HEK293 (cell line): ENCODE results near the gene LRRK1.

Experiments
- CTCF ChIA-PET: fragments of 350-600 bp; formaldehyde crosslinking; extraction: SDS; loops from one replicate; lab custom pipeline; 2021; ENCODE audit warnings: antibody characterized with exemption; lab: Yijun Ruan, JAX
- POLR2A ChIA-PET: fragments of 300-600 bp; formaldehyde crosslinking; extraction: SDS; loops from one replicate; lab custom pipeline; 2020; ENCODE audit warnings: antibody characterized with exemption, inconsistent platforms; lab: Yijun Ruan, JAX
- H3K27ac ChIP-seq: fragments of 200-500 bp; sonication (Bioruptor generic); 2 replicates; pipeline ENCODE4 v1.5.1; 2014; ENCODE audit warnings: low read depth, low read length, control low read depth, inconsistent platforms; ENCODE audit errors: extremely low read depth
- H3K36me3 ChIP-seq, 2 experiments: fragments of 200-500 bp in 1 of 2; sonication (Bioruptor generic) in 1 of 2; 1 replicate in 1 of 2; 2 replicates in 1 of 2; pipeline ENCODE4 v1.5.1; 2014 to 2017; ENCODE audit warnings: inconsistent platforms in 2 of 2, low read length in 2 of 2; ENCODE audit not compliant: control insufficient read depth in 2 of 2, insufficient read depth in 1 of 2
- H3K4me1 ChIP-seq: fragments of 200-500 bp; sonication (Bioruptor generic); 2 replicates; pipeline ENCODE4 v1.5.1; 2014; ENCODE audit warnings: mild to moderate bottlenecking, low read length, inconsistent platforms; ENCODE audit not compliant: control insufficient read depth, insufficient read depth
- H3K4me3 ChIP-seq: 2 replicates; pipeline ENCODE4 v1.5.1; 2011; ENCODE audit warnings: low read depth, mild to moderate bottlenecking, control low read depth, low read length, moderate library complexity
- H3K9me3 ChIP-seq: fragments of 200-500 bp; sonication (Bioruptor generic); 2 replicates; pipeline ENCODE4 v1.5.1; 2014; ENCODE audit warnings: low read depth, low read length, inconsistent platforms; ENCODE audit not compliant: control insufficient read depth, insufficient read depth
- GLI2 ChIP-seq: fragments of 450-650 bp; formaldehyde crosslinking; IDR thresholded peaks from 2 replicates; pipeline ENCODE4; 2017; ENCODE audit warnings: missing biosample characterization, missing genetic modification characterization, low read depth, borderline replicate concordance
- SCRT1 ChIP-seq: fragments of 450-650 bp; formaldehyde crosslinking; IDR thresholded peaks from 2 replicates; pipeline ENCODE4 v1.5.1; 2016; ENCODE audit warnings: missing biosample characterization, missing genetic modification characterization, borderline replicate concordance
- TCF7L2 ChIP-seq: IDR thresholded peaks from 2 replicates; pipeline ENCODE4 v1.6.1; 2011; ENCODE audit warnings: low read depth, mild to moderate bottlenecking, inconsistent platforms, low read length, moderate library complexity, borderline replicate concordance
- ZNF169 ChIP-seq: fragments of 450-650 bp; formaldehyde crosslinking; IDR thresholded peaks from 2 replicates; pipeline ENCODE4 v1.5.1; 2016; ENCODE audit warnings: missing biosample characterization, missing genetic modification characterization
- ZNF274 ChIP-seq, 2 experiments: fragments of 200-500 bp in 1 of 2; fragments of 450-650 bp in 1 of 2; sonication (Bioruptor generic) in 1 of 2; formaldehyde crosslinking in 1 of 2; IDR thresholded peaks; 2 replicates each; pipeline versions ENCODE4 v1.5.1 to v1.6.1; 2014 to 2016; ENCODE audit warnings: borderline replicate concordance in 1 of 2, inconsistent platforms in 1 of 2, low read length in 1 of 2, missing biosample characterization in 1 of 2, missing genetic modification characterization in 1 of 2
- ZNF302 ChIP-seq: fragments of 450-650 bp; formaldehyde crosslinking; IDR thresholded peaks from 2 replicates; pipeline ENCODE4 v1.5.1; 2016; ENCODE audit warnings: missing biosample characterization, missing genetic modification characterization, low read depth
- ZNF350 ChIP-seq: fragments of 450-650 bp; formaldehyde crosslinking; IDR thresholded peaks from 2 replicates; pipeline ENCODE4 v1.5.0; 2017; ENCODE audit warnings: missing biosample characterization, mild to moderate bottlenecking, missing genetic modification characterization
- ZNF596 ChIP-seq: fragments of 450-650 bp; IDR thresholded peaks from 2 replicates; pipeline ENCODE4 v1.5.0; 2018; ENCODE audit warnings: missing biosample characterization, mild to moderate bottlenecking, missing genetic modification characterization, moderate library complexity
- ZNF600 ChIP-seq: fragments of 450-650 bp; formaldehyde crosslinking; IDR thresholded peaks from 2 replicates; pipeline ENCODE4 v1.5.1; 2016; ENCODE audit warnings: missing biosample characterization, missing genetic modification characterization
- TF ChIP-seq, protein P1 (sequence below): fragments of 450-650 bp; formaldehyde crosslinking; IDR thresholded peaks from 2 replicates; pipeline ENCODE4 v1.5.1; 2017; ENCODE audit warnings: missing biosample characterization, missing genetic modification characterization
- TF ChIP-seq, protein P2 (sequence below): fragments of 450-650 bp; formaldehyde crosslinking; IDR thresholded peaks from 2 replicates; pipeline ENCODE4 v1.5.1; 2017; ENCODE audit warnings: missing biosample characterization, mild to moderate bottlenecking, missing genetic modification characterization, moderate library complexity
- TF ChIP-seq, protein P3 (sequence below): fragments of 450-650 bp; formaldehyde crosslinking; IDR thresholded peaks from 2 replicates; pipeline ENCODE4 v1.5.1; 2016; ENCODE audit warnings: missing biosample characterization, missing genetic modification characterization
- TF ChIP-seq, protein P4 (sequence below): fragments of 450-650 bp; formaldehyde crosslinking; IDR thresholded peaks from 2 replicates; pipeline ENCODE4 v1.5.1; 2016; ENCODE audit warnings: missing biosample characterization, missing genetic modification characterization
- TF ChIP-seq, protein P5 (sequence below): fragments of 450-650 bp; formaldehyde crosslinking; IDR thresholded peaks from 2 replicates; pipeline ENCODE4 v1.5.1; 2016; ENCODE audit warnings: missing biosample characterization, missing genetic modification characterization

Gene LRRK1

DNA sequence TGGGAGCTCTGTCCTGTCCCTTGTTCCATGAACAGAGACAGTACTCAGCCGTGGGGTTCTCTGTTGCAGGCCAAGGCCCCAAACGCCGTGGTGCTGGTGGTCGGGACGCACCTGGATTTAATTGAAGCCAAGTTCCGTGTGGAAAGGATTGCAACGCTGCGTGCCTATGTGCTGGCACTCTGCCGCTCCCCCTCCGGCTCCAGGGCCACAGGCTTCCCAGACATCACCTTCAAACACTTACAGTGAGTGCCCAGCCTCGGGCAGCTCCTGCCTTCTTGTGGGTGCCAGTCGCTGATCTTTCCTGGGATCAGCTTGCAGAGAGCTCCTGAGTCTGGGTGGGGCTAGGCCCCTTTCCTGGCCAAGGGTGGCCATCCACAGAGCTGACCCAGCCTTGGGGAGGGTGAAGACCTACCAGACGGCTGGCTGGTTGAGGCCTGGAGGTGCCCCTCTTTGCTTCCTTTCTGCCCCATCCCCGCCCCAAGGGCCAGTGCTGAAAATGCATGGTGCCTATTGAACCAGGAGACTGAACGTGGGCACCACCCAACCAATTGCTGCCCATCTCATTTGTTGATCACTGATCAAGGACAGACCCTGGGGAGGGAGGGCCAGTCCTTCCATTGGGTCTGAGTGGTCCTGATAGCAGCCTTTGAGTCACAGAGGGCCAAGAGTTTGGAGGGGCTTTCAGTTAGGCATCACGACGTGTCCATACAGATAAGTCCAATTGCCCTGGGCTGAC is 106.9 kb downstream of the LRRK1 start:
- POLR2A ChIA-PET = no interaction called here
- no peak for TF ChIP-seq TCF7L2
- TF ChIP-seq, protein P1, sequence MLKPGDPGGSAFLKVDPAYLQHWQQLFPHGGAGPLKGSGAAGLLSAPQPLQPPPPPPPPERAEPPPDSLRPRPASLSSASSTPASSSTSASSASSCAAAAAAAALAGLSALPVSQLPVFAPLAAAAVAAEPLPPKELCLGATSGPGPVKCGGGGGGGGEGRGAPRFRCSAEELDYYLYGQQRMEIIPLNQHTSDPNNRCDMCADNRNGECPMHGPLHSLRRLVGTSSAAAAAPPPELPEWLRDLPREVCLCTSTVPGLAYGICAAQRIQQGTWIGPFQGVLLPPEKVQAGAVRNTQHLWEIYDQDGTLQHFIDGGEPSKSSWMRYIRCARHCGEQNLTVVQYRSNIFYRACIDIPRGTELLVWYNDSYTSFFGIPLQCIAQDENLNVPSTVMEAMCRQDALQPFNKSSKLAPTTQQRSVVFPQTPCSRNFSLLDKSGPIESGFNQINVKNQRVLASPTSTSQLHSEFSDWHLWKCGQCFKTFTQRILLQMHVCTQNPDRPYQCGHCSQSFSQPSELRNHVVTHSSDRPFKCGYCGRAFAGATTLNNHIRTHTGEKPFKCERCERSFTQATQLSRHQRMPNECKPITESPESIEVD = no peak
- TF ChIP-seq, protein P2, sequence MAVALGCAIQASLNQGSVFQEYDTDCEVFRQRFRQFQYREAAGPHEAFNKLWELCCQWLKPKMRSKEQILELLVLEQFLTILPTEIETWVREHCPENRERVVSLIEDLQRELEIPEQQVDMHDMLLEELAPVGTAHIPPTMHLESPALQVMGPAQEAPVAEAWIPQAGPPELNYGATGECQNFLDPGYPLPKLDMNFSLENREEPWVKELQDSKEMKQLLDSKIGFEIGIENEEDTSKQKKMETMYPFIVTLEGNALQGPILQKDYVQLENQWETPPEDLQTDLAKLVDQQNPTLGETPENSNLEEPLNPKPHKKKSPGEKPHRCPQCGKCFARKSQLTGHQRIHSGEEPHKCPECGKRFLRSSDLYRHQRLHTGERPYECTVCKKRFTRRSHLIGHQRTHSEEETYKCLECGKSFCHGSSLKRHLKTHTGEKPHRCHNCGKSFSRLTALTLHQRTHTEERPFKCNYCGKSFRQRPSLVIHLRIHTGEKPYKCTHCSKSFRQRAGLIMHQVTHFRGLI = no peak
- TF ChIP-seq GLI2 = no peak
- TF ChIP-seq, protein P3, sequence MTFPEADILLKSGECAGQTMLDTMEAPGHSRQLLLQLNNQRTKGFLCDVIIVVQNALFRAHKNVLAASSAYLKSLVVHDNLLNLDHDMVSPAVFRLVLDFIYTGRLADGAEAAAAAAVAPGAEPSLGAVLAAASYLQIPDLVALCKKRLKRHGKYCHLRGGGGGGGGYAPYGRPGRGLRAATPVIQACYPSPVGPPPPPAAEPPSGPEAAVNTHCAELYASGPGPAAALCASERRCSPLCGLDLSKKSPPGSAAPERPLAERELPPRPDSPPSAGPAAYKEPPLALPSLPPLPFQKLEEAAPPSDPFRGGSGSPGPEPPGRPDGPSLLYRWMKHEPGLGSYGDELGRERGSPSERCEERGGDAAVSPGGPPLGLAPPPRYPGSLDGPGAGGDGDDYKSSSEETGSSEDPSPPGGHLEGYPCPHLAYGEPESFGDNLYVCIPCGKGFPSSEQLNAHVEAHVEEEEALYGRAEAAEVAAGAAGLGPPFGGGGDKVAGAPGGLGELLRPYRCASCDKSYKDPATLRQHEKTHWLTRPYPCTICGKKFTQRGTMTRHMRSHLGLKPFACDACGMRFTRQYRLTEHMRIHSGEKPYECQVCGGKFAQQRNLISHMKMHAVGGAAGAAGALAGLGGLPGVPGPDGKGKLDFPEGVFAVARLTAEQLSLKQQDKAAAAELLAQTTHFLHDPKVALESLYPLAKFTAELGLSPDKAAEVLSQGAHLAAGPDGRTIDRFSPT (tag by site-specific recombination) = no peak
- TF ChIP-seq, protein P4, sequence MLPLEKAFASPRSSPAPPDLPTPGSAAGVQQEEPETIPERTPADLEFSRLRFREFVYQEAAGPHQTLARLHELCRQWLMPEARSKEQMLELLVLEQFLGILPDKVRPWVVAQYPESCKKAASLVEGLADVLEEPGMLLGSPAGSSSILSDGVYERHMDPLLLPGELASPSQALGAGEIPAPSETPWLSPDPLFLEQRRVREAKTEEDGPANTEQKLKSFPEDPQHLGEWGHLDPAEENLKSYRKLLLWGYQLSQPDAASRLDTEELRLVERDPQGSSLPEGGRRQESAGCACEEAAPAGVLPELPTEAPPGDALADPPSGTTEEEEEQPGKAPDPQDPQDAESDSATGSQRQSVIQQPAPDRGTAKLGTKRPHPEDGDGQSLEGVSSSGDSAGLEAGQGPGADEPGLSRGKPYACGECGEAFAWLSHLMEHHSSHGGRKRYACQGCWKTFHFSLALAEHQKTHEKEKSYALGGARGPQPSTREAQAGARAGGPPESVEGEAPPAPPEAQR (tag by site-specific recombination) = no peak
- TF ChIP-seq, all 188 proteins: peak for 0
- H3K36me3 ChIP-seq = no peaks in the 10 kb centered on the region
- H3K27ac ChIP-seq = no peak overlapping the region
- CTCF ChIA-PET = interaction anchor here (0.6 kb wide), 1 partner anchor 169 kb away, joined by 4 read pairs; no protein-coding TSS in a partner anchor
- H3K9me3 ChIP-seq = no peaks in the 10 kb centered on the region
- H3K4me1 ChIP-seq = no peaks in the 10 kb centered on the region
- no peak overlapping the region for H3K4me3 ChIP-seq

DNA sequence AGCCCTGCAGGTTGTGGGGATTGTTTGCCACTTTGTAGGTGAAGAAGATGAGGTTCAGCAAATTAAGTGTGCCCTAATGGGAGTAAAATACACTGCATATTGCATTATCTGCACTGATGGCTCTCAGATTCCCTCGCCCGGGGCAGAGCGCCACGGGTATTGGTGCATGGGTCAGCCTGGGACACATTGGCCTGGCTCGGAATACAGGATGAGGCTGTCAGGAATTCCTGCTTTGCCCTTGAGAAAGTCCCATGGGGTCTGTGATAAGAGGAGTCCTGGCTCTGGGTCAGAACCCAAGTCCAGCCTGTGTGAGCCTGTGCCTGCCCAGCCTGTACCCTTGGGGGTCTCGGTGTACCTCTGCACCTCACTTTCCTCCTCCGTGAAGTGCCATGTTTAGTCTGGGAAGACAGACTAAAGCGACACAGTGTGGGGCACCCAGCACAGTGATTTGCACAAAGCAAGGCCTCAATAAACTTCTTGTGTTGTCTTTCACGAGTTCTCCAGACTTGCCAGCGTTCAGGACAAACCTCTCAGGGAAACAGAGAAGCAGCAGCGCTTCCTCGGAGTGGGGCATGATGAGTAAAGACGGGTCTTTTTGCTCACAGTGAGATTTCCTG is 107.6 kb downstream of the LRRK1 start:
- no peaks in the 10 kb centered on the region for H3K36me3 ChIP-seq
- no peaks in the 10 kb centered on the region for H3K4me1 ChIP-seq
- H3K4me3 ChIP-seq = no peak overlapping the region
- TF ChIP-seq, protein P1 = no peak
- TF ChIP-seq ZNF169 (tag by site-specific recombination) (no peak), ZNF600 (no peak), ZNF302 (tag by site-specific recombination) (no peak), ZNF596 (tag by site-specific recombination) (no peak), ZNF274 (IDR thresholded peaks at IDR 0.05; ENCODE audit: low read length) (no peak), ZNF274 (tag by site-specific recombination; IDR thresholded peaks at IDR 0.05; ENCODE audit: borderline replicate concordance) (no peak), ZNF350 (tag by site-specific recombination) (no peak), SCRT1 (tag by site-specific recombination) (no peak)
- TF ChIP-seq, protein P5, sequence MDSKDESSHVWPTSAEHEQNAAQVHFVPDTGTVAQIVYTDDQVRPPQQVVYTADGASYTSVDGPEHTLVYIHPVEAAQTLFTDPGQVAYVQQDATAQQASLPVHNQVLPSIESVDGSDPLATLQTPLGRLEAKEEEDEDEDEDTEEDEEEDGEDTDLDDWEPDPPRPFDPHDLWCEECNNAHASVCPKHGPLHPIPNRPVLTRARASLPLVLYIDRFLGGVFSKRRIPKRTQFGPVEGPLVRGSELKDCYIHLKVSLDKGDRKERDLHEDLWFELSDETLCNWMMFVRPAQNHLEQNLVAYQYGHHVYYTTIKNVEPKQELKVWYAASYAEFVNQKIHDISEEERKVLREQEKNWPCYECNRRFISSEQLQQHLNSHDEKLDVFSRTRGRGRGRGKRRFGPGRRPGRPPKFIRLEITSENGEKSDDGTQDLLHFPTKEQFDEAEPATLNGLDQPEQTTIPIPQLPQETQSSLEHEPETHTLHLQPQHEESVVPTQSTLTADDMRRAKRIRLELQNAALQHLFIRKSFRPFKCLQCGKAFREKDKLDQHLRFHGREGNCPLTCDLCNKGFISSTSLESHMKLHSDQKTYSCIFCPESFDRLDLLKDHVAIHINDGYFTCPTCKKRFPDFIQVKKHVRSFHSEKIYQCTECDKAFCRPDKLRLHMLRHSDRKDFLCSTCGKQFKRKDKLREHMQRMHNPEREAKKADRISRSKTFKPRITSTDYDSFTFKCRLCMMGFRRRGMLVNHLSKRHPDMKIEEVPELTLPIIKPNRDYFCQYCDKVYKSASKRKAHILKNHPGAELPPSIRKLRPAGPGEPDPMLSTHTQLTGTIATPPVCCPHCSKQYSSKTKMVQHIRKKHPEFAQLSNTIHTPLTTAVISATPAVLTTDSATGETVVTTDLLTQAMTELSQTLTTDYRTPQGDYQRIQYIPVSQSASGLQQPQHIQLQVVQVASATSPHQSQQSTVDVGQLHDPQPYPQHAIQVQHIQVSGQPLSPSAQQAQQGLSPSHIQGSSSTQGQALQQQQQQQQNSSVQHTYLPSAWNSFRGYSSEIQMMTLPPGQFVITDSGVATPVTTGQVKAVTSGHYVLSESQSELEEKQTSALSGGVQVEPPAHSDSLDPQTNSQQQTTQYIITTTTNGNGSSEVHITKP (tag by site-specific recombination) = no peak
- no peaks in the 10 kb centered on the region for H3K9me3 ChIP-seq
- CTCF ChIA-PET = no interaction called here
- POLR2A ChIA-PET = no interaction called here
- H3K27ac ChIP-seq = no peak overlapping the region
